Activated T-cell treated with anti-CD3 and anti-CD28 coated beads, Interleukin-2, amount 50 U/mL, for 24 hours (primary cell): ENCODE results near the gene MAPK7.

Experiments
- DNase-seq: peaks from one replicate; pipeline ENCODE4 v3.0.0-alpha.2; 2020
- H3K27ac Mint-ChIP-seq: 2 replicates; pipeline ENCODE4 v1.8.0; 2020; ENCODE audit warnings: mild to moderate bottlenecking, mixed read lengths
- H3K27me3 Mint-ChIP-seq: 2 replicates; pipeline ENCODE4 v1.8.0; 2020; ENCODE audit warnings: mixed read lengths
- H3K36me3 Mint-ChIP-seq: 2 replicates; pipeline ENCODE4 v1.8.0; 2020; ENCODE audit warnings: low read depth, mixed read lengths
- H3K4me1 Mint-ChIP-seq: 2 replicates; pipeline ENCODE4 v1.8.0; 2020; ENCODE audit warnings: low read depth, mixed read lengths
- H3K4me3 Mint-ChIP-seq: 2 replicates; pipeline ENCODE4 v1.8.0; 2020; ENCODE audit warnings: mild to moderate bottlenecking, moderate library complexity, mixed read lengths
- H3K9me3 Mint-ChIP-seq: 2 replicates; pipeline ENCODE4 v1.8.0; 2020; ENCODE audit warnings: mixed read lengths

The MAPK7 gene

GRCh38 chr17:19374136-19374535 lies 4.2 kb upstream of the MAPK7 start:
- H3K9me3 Mint-ChIP-seq, result no peaks in the 10 kb centered on the region
- no peak overlapping the region for H3K4me3 Mint-ChIP-seq
- no peak for DNase-seq
- peaks cover 7% of the 10 kb centered on the region for H3K36me3 Mint-ChIP-seq
- H3K4me1 Mint-ChIP-seq, result peaks cover 45% of the 10 kb centered on the region
- no peaks in the 10 kb centered on the region for H3K27me3 Mint-ChIP-seq
- no peak overlapping the region for H3K27ac Mint-ChIP-seq

GRCh38 chr17:19375732-19376131 lies 2.6 kb upstream of the MAPK7 start:
- no peaks in the 10 kb centered on the region for H3K9me3 Mint-ChIP-seq
- DNase-seq, result no peak
- peaks cover 32% of the 10 kb centered on the region for H3K4me1 Mint-ChIP-seq
- H3K36me3 Mint-ChIP-seq, result peaks cover 20% of the 10 kb centered on the region
- no peak overlapping the region for H3K4me3 Mint-ChIP-seq
- no peaks in the 10 kb centered on the region for H3K27me3 Mint-ChIP-seq
- no peak overlapping the region for H3K27ac Mint-ChIP-seq

GRCh38 chr17:19376811-19377210 lies 1.5 kb upstream of the MAPK7 start:
- no peaks in the 10 kb centered on the region for H3K27me3 Mint-ChIP-seq
- peak overlapping the region; percentile 95 for H3K4me3 Mint-ChIP-seq
- H3K9me3 Mint-ChIP-seq, result no peaks in the 10 kb centered on the region
- DNase-seq, result no peak
- H3K27ac Mint-ChIP-seq, result peak overlapping the region; percentile 99
- peaks cover 29% of the 10 kb centered on the region for H3K36me3 Mint-ChIP-seq
- peaks cover 23% of the 10 kb centered on the region for H3K4me1 Mint-ChIP-seq

GRCh38 chr17:19377602-19378415 lies 489 bp upstream of the MAPK7 start:
- Mint-ChIP-seq H3K27me3 (no peaks in the 10 kb centered on the region), H3K4me1 (peaks cover 17% of the 10 kb centered on the region)

GRCh38 chr17:19379361-19380065 lies 1.2 kb downstream of the MAPK7 start:
- H3K36me3 Mint-ChIP-seq, result peaks cover 43% of the 10 kb centered on the region

More at GRCh38 chr17:19377602-19378415, 489 bp upstream of the MAPK7 start:
- peak; percentile 96 for DNase-seq
- H3K27ac Mint-ChIP-seq, result peak overlapping the region; percentile 99
- H3K36me3 Mint-ChIP-seq, result peaks cover 32% of the 10 kb centered on the region
- H3K9me3 Mint-ChIP-seq, result no peaks in the 10 kb centered on the region
- H3K4me3 Mint-ChIP-seq, result peak overlapping the region; percentile 95

GRCh38 chr17:19380481-19381301 lies 2.4 kb downstream of the MAPK7 start:
- peaks cover 54% of the 10 kb centered on the region for H3K36me3 Mint-ChIP-seq
- H3K27me3 Mint-ChIP-seq, result no peaks in the 10 kb centered on the region
- no peak overlapping the region for H3K27ac Mint-ChIP-seq
- H3K4me3 Mint-ChIP-seq, result no peak overlapping the region
- DNase-seq, result peak; percentile 27
- H3K4me1 Mint-ChIP-seq, result peaks cover 14% of the 10 kb centered on the region
- no peaks in the 10 kb centered on the region for H3K9me3 Mint-ChIP-seq

More at GRCh38 chr17:19379361-19380065, 1.2 kb downstream of the MAPK7 start:
- no peak for DNase-seq
- Mint-ChIP-seq H3K4me3 (peak overlapping the region; percentile 95), H3K27ac (peak overlapping the region; percentile 74), H3K9me3 (no peaks in the 10 kb centered on the region), H3K27me3 (no peaks in the 10 kb centered on the region), H3K4me1 (peaks cover 16% of the 10 kb centered on the region)

GRCh38 chr17:19381361-19381740 lies 3.1 kb downstream of the MAPK7 start:
- Mint-ChIP-seq H3K4me3 (no peak overlapping the region), H3K27ac (no peak overlapping the region), H3K4me1 (peaks cover 14% of the 10 kb centered on the region), H3K36me3 (peaks cover 54% of the 10 kb centered on the region), H3K9me3 (no peaks in the 10 kb centered on the region), H3K27me3 (no peaks in the 10 kb centered on the region)
- peak; percentile 19 for DNase-seq

GRCh38 chr17:19381741-19382444 lies 3.6 kb downstream of the MAPK7 start:
- peaks cover 54% of the 10 kb centered on the region for H3K36me3 Mint-ChIP-seq
- H3K9me3 Mint-ChIP-seq, result no peaks in the 10 kb centered on the region
- peaks cover 14% of the 10 kb centered on the region for H3K4me1 Mint-ChIP-seq
- peak; percentile 23 for DNase-seq
- H3K4me3 Mint-ChIP-seq, result no peak overlapping the region
- H3K27me3 Mint-ChIP-seq, result no peaks in the 10 kb centered on the region
- no peak overlapping the region for H3K27ac Mint-ChIP-seq

- peak; percentile 11 for DNase-seq
- Mint-ChIP-seq H3K4me3 (no peak overlapping the region), H3K36me3 (peaks cover 49% of the 10 kb centered on the region), H3K27ac (no peak overlapping the region), H3K27me3 (no peaks in the 10 kb centered on the region), H3K4me1 (peaks cover 15% of the 10 kb centered on the region), H3K9me3 (no peaks in the 10 kb centered on the region)
Observed at GRCh38 chr17:19382531-19383444, 4.5 kb downstream of the MAPK7 start.

- Mint-ChIP-seq H3K4me3 (no peak overlapping the region), H3K27ac (no peak overlapping the region), H3K4me1 (peaks cover 12% of the 10 kb centered on the region), H3K36me3 (peaks cover 47% of the 10 kb centered on the region), H3K9me3 (no peaks in the 10 kb centered on the region), H3K27me3 (no peaks in the 10 kb centered on the region)
- DNase-seq, result peak; percentile 16
Observed at GRCh38 chr17:19383681-19384470, 5.6 kb downstream of the MAPK7 start.

GRCh38 chr17:19384723-19385391 lies 6.6 kb downstream of the MAPK7 start:
- Mint-ChIP-seq H3K9me3 (no peaks in the 10 kb centered on the region), H3K27me3 (no peaks in the 10 kb centered on the region), H3K27ac (no peak overlapping the region), H3K36me3 (peaks cover 43% of the 10 kb centered on the region), H3K4me1 (peaks cover 9% of the 10 kb centered on the region), H3K4me3 (no peak overlapping the region)
- DNase-seq, result peak; percentile 23

- Mint-ChIP-seq H3K27me3 (no peaks in the 10 kb centered on the region), H3K36me3 (peaks cover 36% of the 10 kb centered on the region), H3K4me1 (peaks cover 9% of the 10 kb centered on the region), H3K4me3 (no peak overlapping the region), H3K9me3 (no peaks in the 10 kb centered on the region), H3K27ac (no peak overlapping the region)
- peak; percentile 22 for DNase-seq
Observed at GRCh38 chr17:19385521-19385983, 7.3 kb downstream of the MAPK7 start.
